ENCODE measurements around the gene SLC11A2. TPM values are rescaled to one million over a fixed set of nuclear protein-coding genes. Genes with fewer than 3 reads are reported as not detected.

The SLC11A2 gene
- total RNA-seq: 10 to 100 TPM; 24.9 to 47.1 (median 32.4) TPM

DNA sequence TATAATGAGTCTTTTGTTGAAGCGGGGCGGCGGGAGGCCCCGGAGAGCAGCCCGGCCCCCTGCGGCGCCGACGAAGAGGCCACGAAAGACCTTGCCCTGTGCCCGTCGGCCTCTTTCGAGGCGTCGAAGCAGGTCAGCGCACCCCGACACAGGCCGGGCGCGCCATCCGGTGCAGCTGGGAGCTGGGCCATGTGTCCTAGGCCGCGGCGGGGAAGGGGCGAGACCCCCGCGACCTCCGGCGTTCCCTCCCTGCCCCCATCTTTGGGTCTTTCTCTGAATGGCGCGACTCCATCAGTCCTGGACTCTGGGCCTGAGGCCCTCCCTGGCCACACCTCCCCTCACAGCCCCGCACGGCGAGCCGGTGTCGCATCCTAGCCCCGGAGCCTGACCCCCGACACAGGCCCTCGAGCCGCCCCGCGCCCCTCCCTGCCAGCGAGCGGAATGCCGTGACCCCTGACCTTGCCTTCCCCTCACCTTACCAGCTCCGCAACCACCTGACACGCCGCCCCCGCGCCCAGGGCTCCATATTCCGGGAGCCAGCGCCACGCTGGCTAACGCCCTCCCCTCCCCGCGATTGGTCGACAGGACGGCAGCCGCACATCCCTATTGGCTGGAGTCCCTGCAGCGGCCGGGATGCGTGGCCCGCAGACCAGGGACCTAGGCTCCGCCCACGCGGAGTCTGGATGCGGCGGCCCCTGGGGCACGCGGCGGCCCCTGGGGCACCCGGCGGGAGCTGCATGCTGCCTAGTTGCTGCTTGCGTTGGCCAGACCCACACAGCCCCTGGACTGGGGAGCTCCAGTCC lies at the start of gene SLC11A2:
TSS of gene SLC11A2 (minus strand) at position 549 of the 803 bp plus-strand sequence. CDS start 15,656 bp downstream, outside the sequence.
- peaks cover 0 to 51% (median 5%) of the 10 kb centered on the region in 3 donors for H3K4me1 ChIP-seq
- WGBS, 2 donors (ENCODE audit: low coverage in 1 of 2): no CpG with 5 or more reads among the region's 74 CpGs
- peak; percentile 98 for ATAC-seq
- no peaks in the 10 kb centered on the region for H3K36me3 ChIP-seq
- H3K27me3 ChIP-seq: no peaks in the 10 kb centered on the region
- H3K4me3 ChIP-seq: peak within 1 kb of the TSS; percentile 81 to 94
- H3K27ac ChIP-seq: peak within 1 kb of the TSS; percentile 87 to 97 (median 94)
- H3K9me3 ChIP-seq: no peaks in the 10 kb centered on the region
- TF ChIP-seq POLR2A (IDR thresholded peaks at IDR 0.05) (peak; percentile 28 to 38), POLR2AphosphoS5 (IDR thresholded peaks at IDR 0.05) (peak; percentile 74), EP300 (IDR thresholded peaks at IDR 0.05) (no peak)
- TF ChIP-seq, protein P1, sequence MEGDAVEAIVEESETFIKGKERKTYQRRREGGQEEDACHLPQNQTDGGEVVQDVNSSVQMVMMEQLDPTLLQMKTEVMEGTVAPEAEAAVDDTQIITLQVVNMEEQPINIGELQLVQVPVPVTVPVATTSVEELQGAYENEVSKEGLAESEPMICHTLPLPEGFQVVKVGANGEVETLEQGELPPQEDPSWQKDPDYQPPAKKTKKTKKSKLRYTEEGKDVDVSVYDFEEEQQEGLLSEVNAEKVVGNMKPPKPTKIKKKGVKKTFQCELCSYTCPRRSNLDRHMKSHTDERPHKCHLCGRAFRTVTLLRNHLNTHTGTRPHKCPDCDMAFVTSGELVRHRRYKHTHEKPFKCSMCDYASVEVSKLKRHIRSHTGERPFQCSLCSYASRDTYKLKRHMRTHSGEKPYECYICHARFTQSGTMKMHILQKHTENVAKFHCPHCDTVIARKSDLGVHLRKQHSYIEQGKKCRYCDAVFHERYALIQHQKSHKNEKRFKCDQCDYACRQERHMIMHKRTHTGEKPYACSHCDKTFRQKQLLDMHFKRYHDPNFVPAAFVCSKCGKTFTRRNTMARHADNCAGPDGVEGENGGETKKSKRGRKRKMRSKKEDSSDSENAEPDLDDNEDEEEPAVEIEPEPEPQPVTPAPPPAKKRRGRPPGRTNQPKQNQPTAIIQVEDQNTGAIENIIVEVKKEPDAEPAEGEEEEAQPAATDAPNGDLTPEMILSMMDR (IDR thresholded peaks at IDR 0.05): peak in 3 of 4 experiments; percentile 5 to 40 (median 25)

- ATAC-seq: no peak
- no peak overlapping the region for H3K4me3 ChIP-seq
- no peaks in the 10 kb centered on the region for H3K27me3 ChIP-seq
- no peaks in the 10 kb centered on the region for H3K9me3 ChIP-seq
- peaks cover 0 to 42% of the 10 kb centered on the region in 2 donors for H3K36me3 ChIP-seq
- no peak overlapping the region for H3K27ac ChIP-seq
- 80 to 100% methylated on average over 1 to 4 of the region's 5 CpGs for WGBS, 2 donors (ENCODE audit: low coverage in 1 of 2)
- peaks cover 0 to 58% (median 19%) of the 10 kb centered on the region in 3 donors for H3K4me1 ChIP-seq
- TF ChIP-seq POLR2AphosphoS5 (IDR thresholded peaks at IDR 0.05) (no peak), POLR2A (IDR thresholded peaks at IDR 0.05) (no peak), EP300 (IDR thresholded peaks at IDR 0.05) (no peak)
- TF ChIP-seq, protein P1 (IDR thresholded peaks at IDR 0.05): no peak
Observed at GRCh38 chr12:51075390-51075789, 49.2 kb upstream of the SLC11A2 start.

GRCh38 chr12:51071663-51072062 lies 45.5 kb upstream of the SLC11A2 start:
- H3K27me3 ChIP-seq: no peaks in the 10 kb centered on the region
- no peak overlapping the region for H3K4me3 ChIP-seq
- TF ChIP-seq EP300 (IDR thresholded peaks at IDR 0.05) (no peak), POLR2A (IDR thresholded peaks at IDR 0.05) (no peak), POLR2AphosphoS5 (IDR thresholded peaks at IDR 0.05) (no peak)
- TF ChIP-seq, protein P1 (IDR thresholded peaks at IDR 0.05): no peak
- no peaks in the 10 kb centered on the region for H3K9me3 ChIP-seq
- 33 to 40% methylated on average over 2 of the region's 2 CpGs for WGBS, 2 donors (ENCODE audit: low coverage in 1 of 2)
- H3K4me1 ChIP-seq: peaks cover 0 to 36% (median 10%) of the 10 kb centered on the region in 3 donors
- peak overlapping the region in 3 of 4 donors; percentile 28 to 45 (median 30) for H3K27ac ChIP-seq
- peak; percentile 36 for ATAC-seq
- peaks cover 0 to 79% of the 10 kb centered on the region in 2 donors for H3K36me3 ChIP-seq

DNA sequence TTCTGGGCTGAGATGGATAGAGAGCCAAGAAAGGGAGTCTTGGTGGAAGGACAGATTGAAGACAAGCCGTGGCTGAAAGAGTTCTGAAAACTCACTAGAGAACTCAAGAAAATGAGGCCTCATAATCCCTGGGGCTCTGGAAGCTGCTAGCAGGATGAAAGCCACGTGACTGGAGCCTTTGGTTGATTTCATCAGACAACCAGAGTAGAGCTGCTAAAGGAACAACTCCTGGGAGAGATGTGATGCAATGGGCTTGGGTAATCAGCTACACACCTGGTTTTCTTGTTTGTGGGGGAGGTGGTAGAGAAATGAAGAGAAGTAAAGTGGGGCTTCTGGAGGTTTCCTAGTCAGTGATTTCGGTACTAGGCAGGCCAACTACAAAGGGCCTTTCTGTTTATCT lies 43.8 kb upstream of the SLC11A2 start:
- Histone ChIP-seq H3K36me3 (peaks cover 0 to 90% of the 10 kb centered on the region in 2 donors), H3K9me3 (no peaks in the 10 kb centered on the region), H3K27ac (peak overlapping the region in 1 of 4 donors; percentile 31), H3K4me3 (no peak overlapping the region), H3K27me3 (no peaks in the 10 kb centered on the region), H3K4me1 (peaks cover 0 to 19% (median 0%) of the 10 kb centered on the region in 3 donors)
- 63 to 70% methylated on average over 2 to 3 of the region's 3 CpGs for WGBS, 2 donors (ENCODE audit: low coverage in 1 of 2)
- TF ChIP-seq POLR2A (IDR thresholded peaks at IDR 0.05): no peak
- no peak for ATAC-seq

DNA sequence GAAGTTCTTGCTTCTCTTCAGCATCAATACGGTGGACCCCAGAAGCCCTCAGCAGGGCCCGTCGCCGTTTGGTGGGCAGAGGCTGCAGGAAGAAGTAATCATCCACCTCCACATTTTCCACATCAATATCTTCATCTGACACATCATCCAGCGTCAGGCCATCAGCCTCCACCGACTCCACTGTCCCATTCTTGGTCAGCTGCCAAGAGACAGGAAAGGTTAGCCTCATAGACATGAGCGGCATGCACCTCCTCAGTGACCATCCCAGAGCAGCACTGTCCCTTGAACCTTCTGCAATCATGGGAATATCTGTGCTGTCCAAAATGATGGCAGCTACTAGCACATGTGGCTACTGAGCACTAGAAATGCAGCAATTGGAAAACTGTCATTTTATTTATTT lies 41.6 kb upstream of the SLC11A2 start:
- H3K9me3 ChIP-seq: no peaks in the 10 kb centered on the region
- peaks cover 0 to 99% of the 10 kb centered on the region in 2 donors for H3K36me3 ChIP-seq
- H3K4me1 ChIP-seq: peaks cover 0 to 11% (median 0%) of the 10 kb centered on the region in 3 donors
- ATAC-seq: no peak
- H3K27me3 ChIP-seq: no peaks in the 10 kb centered on the region
- TF ChIP-seq POLR2A (IDR thresholded peaks at IDR 0.05) (no peak), EP300 (IDR thresholded peaks at IDR 0.05) (no peak), POLR2AphosphoS5 (IDR thresholded peaks at IDR 0.05) (no peak)
- TF ChIP-seq, protein P1 (IDR thresholded peaks at IDR 0.05): no peak
- 46 to 73% methylated on average over 5 to 6 of the region's 7 CpGs for WGBS, 2 donors (ENCODE audit: low coverage in 1 of 2)
- no peak overlapping the region for H3K4me3 ChIP-seq
- no peak overlapping the region for H3K27ac ChIP-seq
